NCI-H1048 (cell line): ENCODE measurements around the gene CDK5RAP2.

Experiments
- DNase-seq: peaks from one replicate; lab custom pipeline; 2025; lab: John Stamatoyannopoulos, UW

The CDK5RAP2 gene

DNA sequence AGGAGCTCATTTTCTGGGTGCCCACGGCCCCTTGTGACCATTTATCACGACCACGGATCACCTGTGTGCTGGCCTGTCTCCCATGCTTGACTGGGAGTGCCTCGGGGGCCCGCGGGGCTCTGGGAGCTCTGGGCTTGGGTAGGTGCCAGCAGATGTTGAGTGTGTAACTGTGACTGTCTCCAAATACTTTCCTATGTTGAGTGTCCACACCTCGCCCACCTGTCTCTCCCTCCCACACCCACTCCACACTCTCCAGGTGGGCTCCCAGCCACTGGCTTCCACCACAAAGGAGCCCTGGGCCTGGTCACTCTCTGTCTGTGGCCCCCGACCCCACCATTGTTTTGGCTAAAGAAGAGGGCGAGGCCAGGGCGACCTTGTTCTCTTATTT, 196.4 kb downstream of the CDK5RAP2 start:
- DNase-seq = no peak

DNA sequence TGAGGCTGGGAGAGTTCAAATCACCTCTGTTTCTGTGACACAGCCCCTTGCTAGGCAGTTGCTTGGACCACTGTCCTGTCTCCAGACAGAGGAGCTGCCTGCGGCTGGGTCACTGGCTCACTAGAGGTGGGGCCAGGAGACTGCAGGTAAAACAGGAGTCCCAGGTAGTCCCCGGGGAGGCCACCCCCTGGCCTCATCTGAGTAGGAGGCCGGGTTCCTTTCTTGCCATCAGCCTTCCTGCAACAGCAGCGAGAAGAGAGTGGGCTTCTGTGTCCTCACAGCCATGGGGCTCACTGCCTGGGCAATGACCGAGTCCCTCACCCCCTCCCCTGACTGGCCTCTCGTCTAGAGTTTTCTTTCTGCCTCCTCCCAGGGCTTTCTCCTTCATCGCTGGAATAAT, 197.5 kb downstream of the CDK5RAP2 start:
- DNase-seq = no peak

DNA sequence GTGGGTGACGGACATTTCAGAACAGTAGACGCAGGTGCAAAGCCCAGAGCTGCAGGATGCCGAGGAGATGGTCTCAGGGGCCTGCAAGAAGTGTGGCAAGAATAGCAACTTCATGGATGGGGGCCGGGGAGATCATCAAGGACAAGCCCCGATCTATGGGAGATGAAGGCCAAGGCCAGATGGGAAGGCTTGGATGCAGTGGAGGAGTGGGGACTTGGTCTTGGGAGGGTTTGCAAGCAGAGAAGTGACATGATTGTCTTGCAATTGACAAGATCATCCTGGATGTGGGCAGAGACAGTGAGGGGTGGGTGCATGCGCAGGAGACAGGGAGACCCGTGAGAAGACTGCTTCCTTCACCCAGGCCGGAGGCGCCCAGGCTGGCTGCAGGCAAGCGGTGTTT, 198.1 kb downstream of the CDK5RAP2 start:
- DNase-seq = no peak

GRCh38 chr9:120379611-120380010, 200.4 kb downstream of the CDK5RAP2 start:
- no peak for DNase-seq

DNA sequence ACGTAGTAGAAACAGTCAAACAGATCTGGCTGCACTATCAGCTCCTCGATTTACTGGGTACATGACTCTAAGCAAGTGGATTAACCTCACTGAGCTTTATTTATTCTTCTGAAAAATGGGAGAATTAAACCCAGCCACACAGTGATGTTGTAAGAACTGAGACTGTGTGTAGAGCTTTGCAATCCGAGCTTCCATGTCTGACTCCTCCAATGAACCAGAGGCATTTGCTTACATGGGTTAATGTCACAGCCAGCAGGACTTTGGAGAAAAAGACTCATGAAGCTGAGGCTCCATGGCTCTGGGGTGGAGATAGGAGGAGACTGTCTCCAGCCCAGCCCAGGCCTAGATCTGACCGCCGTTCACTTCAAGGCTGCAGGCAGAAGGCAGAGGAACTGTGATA, 201.3 kb downstream of the CDK5RAP2 start:
- no peak for DNase-seq

DNA sequence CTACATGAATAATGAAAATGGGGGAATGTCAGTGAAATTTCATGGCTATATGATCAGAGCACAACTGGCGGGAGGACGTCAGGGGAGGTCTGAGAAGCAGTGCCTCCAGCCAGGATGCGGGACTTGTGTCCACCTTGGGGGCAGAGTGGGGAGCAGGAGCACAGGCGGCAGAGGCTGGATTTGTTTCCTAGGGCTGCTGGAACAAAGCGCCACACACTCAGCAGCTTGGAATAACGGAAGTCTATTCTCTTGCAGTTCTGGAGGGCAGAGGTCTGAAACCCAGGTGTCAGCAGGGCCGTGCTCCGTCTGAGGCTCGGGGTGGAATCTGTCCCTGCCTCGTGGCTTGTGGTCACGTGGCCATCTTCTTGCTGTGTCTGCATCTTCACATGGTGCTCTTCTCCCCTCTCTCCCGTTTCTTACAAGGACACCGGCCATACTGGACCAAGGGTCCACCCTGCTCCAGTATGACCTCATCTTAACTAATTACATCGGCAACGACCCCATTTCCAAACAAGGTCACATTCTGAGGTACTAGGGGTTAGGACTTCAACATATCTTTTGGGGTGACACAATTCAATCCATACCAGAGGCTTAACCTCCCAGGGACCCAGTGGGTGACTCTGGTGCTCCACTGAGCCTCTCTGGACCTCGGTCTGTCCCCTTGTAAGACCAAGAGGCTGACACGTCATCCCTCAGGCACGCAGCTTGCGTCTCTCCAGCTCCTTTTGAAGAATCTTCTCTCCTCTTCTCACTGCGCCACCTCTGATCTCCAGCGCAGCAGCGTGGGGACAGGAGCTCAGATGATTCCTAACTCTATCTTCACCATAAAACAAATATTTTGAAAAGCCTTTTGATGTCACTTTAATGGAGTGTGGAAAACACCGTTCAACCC, 202.5 kb downstream of the CDK5RAP2 start:
- no peak for DNase-seq

- no peak for DNase-seq
Observed at GRCh38 chr9:120376101-120376500, 203.9 kb downstream of the CDK5RAP2 start.

DNA sequence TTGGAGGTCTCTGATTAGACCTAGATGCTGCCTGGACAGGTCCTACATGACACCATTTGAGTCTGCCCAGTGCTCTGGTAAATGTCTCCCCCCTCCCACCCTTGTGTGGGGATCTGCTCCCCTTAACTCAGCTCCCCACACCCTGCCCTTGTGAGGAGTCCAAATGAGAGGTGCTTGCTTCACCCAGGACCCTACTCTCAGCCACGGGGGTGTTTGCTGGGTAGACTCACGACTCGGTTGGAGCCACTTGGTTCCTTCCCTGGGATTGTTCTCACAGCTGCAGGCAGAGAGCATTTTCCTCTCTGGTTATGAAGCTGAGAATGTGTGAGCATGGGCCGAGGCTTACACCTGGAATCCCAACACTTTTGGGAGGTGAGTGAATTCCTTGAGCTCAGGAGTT, 204.7 kb downstream of the CDK5RAP2 start:
- DNase-seq = no peak

GRCh38 chr9:120374817-120375216, 205.2 kb downstream of the CDK5RAP2 start:
- no peak for DNase-seq

DNA sequence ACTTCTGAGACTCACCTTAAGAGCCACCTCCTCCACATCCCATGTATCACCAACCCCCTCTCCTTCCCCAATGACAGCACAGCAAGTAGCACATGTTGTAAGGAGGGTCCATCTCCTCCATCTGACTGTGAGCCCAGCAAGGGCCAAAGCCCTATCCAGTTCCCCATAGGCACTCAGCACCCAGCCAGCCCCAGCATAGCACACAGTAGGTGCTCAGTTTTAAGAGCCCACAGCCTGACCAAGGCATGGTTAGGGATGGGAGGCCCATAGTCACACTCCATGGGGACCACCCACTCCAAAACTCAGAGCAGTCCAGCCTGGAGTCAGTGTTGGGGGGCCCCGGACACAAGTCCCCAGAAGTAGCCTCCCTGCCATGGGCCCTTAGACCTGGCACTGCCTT, 205.7 kb downstream of the CDK5RAP2 start:
- no peak for DNase-seq

DNA sequence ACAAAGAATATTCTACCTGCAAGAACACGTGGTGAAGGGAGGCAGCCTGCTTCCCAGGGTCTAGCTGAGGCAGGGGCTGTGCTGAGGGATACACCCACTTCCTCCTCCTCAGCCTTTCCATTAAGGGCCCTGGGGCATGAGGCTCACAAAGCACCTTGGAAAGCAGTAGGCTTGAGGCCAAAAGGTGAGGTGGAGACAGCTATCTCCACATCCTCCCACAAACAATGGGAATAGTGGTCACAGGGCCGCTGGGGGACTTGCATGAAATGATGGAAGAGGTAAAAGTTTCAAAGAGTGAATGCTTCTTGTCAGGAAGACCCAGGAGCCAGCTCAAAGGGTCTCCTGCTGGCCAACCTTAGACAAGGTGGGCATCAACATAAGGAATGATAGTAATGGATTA, 207.9 kb downstream of the CDK5RAP2 start:
- DNase-seq = no peak

- no peak for DNase-seq
Observed at GRCh38 chr9:120369608-120370220, 210.3 kb downstream of the CDK5RAP2 start.

DNA sequence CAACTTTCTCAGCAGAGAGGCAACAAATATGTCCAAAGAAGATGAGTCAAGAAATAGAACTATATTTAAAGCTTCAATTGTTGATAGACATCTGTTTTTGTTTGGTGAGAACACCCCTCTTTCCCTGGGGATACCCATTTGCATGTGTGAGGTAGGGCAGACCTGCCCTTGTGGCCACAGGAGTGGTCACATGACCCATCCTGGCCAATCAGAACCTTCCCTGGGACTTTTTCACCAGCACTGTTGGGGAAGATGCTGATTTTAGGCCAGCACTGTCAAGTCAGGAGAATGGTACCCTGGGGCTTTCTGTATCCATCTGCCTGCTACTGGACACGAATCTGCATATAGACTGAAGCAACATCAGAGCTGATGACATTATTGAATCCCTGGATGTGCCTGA, 211.2 kb downstream of the CDK5RAP2 start:
- no peak for DNase-seq

DNA sequence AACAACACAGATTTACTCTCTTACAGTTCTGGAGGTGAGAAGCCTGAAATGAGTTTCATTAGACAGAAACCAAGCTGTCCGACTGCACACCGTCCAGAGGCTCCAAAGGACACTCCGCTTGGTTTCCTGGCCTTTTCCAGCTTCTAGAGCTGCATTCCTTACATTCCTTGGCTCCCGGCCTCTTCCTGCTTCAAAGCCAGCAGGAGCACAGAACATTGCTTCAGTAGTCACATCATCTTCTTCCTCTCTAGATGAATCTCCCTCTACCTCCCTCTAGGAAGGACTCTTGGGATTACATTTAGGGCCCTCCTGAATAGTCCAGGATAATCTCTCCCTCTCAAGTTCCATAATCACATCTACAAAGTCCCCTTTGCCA, 213.3 kb downstream of the CDK5RAP2 start:
- DNase-seq = no peak

DNA sequence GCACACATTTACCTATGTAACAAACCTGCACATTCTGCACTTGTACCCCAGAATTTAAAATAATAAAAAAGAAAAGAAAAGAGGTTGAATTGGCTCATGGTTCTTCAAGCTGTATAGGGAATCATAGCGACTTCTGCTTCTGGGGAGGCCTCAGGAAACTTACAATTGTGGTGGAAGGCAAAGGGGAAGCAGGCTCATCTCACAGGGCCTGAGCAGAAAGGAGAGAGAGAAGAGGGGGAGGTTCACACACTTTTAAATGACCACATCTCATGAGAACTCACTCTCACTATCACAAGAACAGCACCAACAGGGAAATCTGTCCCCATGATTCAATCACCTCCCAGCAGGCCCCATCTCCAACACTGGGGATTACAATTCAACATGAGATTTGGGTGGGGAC, 214.6 kb downstream of the CDK5RAP2 start:
- DNase-seq = no peak

DNA sequence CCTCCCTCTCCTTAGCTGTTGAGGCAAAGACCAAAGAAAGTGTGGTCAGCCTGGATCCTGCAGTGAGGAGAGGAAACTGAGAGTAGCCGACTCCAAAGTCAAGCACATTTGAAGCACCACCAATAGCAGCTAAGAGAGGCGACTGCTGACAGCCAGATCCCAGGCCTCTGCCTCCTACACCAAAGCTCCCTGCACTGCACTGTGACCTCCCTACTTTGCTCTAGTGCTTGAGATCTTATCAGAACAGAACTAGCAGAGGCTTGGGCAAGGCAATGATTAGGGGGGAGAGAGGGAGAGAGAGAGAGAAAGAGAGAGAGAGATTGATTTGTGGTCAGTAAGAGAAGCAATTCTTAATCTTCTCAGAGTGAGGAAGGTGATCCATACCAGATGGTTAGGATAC, 216.3 kb downstream of the CDK5RAP2 start:
- DNase-seq = no peak

- no peak for DNase-seq
Observed at GRCh38 chr9:120362446-120362845, 217.5 kb downstream of the CDK5RAP2 start.

GRCh38 chr9:120361551-120361950, 218.4 kb downstream of the CDK5RAP2 start:
- DNase-seq = no peak

DNA sequence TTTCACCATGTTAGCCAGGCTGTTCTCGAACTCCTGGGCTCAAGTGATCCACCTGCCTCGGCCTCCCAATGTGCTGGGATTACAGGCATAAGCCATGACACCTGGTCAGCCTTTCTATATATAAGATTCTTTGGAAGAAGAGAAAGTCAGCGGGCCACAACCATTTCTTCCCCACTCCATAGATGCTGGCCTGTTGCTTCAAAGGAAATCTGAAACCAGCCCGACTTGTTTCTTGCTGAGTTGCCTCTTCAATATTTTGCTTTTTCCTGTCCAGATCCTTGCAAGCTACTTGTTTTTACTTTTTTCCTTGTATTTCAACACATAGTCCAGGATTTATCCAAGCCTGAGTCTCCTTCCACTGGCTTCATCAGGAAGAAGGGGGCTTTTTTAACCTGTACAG, 219.5 kb downstream of the CDK5RAP2 start:
- no peak for DNase-seq

- DNase-seq = no peak
Observed at GRCh38 chr9:120360046-120360445, 219.9 kb downstream of the CDK5RAP2 start.

DNA sequence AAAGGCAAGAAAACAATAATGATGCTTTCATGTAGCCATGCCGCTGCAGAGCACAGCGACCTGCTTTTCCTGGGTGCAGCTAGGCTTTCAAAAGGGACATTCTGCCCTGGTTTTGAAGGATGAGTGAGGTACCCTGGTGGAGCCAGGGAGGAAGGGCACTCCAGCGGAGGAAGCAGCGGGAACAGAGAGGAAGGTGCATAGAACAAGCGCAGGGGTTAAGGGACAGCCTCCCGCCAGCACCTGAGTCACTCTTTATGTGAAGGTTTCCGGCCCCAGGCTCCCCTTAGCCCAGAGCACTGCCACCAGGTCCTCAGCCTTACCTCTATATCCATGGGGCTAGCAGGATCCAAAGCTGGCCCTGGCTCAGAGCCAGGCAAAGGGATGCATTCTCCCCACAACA, 221.1 kb downstream of the CDK5RAP2 start:
- DNase-seq = no peak

- no peak for DNase-seq
Observed at GRCh38 chr9:120353506-120353905, 226.5 kb downstream of the CDK5RAP2 start.

GRCh38 chr9:120351106-120351505, 228.9 kb downstream of the CDK5RAP2 start:
- no peak for DNase-seq

GRCh38 chr9:120350596-120350995, 229.4 kb downstream of the CDK5RAP2 start:
- no peak for DNase-seq
